ENCODE results near the gene DSCAML1. TPM values are rescaled to one million over a fixed set of nuclear protein-coding genes. Genes with fewer than 3 reads are reported as not detected.

Gene DSCAML1
- total RNA-seq, 4 donors from 2014 or later: 2.9 to 5.8 (median 3.3) TPM

DNA sequence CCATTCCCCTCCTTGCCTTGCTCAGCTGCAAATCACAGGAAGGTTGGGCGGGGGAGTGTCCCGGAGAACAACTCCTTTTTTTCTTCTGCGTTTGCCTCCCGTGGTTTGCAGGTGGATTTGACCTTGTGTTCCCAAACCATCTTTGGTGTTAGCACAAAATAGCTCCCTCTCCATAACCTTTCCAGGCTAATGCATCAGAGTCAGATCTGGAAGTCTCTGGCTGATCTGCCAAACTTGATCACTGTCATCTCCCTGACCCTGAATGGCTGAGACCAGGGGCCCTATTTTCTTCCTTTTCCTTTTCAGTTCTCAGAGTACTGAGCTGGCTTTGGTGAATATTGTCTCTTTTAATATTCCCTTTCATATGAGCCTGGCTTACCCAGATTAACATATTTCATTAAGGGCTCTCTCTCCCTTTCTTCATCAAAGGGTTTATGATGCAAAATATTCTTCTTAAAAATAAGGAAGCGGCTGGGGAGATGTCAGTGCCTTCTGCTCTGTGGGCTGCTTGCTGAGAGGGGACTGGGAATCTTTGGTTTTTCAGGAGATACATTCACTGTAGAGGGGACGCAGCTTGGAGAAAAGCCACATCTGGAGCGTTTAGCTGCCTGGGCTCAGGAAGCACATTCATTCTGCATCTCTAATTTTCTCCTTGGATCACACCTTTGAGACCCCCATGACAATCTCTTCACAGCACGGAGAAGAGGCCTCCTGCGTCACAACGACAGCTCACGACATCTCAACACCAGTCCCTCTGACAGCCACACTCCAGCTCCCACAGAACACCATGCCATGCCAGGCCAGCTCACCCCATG lies 321.1 kb downstream of the DSCAML1 start:
- intact Hi-C loops (cut with DNase I; ENCODE audit: low total_unique reads) (no loop called here), in situ Hi-C loops (cut with MboI; ENCODE audit: low pct_ligation_motif_present in 1 of 4, low pct_unique_long_range_greater_than_20kb in 1 of 4, low sequenced_read_pairs in 3 of 4) (no loop called here)
- Histone ChIP-seq H3K27me3 (no peaks in the 10 kb centered on the region), H3K4me3 (no peak overlapping the region), H3K27ac (no peak overlapping the region), H3K4me1 (peaks cover 0 to 4% (median 0%) of the 10 kb centered on the region in 4 donors), H3K36me3 (no peaks in the 10 kb centered on the region), H3K9me3 (no peaks in the 10 kb centered on the region)
- DNase-seq: no peak
- 47 to 78% methylated on average over 5 to 11 of the region's 11 CpGs for WGBS, 2 donors (ENCODE audit: low coverage in 1 of 2)
- TF ChIP-seq, protein P1, sequence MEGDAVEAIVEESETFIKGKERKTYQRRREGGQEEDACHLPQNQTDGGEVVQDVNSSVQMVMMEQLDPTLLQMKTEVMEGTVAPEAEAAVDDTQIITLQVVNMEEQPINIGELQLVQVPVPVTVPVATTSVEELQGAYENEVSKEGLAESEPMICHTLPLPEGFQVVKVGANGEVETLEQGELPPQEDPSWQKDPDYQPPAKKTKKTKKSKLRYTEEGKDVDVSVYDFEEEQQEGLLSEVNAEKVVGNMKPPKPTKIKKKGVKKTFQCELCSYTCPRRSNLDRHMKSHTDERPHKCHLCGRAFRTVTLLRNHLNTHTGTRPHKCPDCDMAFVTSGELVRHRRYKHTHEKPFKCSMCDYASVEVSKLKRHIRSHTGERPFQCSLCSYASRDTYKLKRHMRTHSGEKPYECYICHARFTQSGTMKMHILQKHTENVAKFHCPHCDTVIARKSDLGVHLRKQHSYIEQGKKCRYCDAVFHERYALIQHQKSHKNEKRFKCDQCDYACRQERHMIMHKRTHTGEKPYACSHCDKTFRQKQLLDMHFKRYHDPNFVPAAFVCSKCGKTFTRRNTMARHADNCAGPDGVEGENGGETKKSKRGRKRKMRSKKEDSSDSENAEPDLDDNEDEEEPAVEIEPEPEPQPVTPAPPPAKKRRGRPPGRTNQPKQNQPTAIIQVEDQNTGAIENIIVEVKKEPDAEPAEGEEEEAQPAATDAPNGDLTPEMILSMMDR (IDR thresholded peaks at IDR 0.05): no peak
- TF ChIP-seq EP300 (IDR thresholded peaks at IDR 0.05; ENCODE audit: low read depth) (no peak), POLR2AphosphoS5 (IDR thresholded peaks at IDR 0.05) (no peak), POLR2A (IDR thresholded peaks at IDR 0.05) (no peak)

DNA sequence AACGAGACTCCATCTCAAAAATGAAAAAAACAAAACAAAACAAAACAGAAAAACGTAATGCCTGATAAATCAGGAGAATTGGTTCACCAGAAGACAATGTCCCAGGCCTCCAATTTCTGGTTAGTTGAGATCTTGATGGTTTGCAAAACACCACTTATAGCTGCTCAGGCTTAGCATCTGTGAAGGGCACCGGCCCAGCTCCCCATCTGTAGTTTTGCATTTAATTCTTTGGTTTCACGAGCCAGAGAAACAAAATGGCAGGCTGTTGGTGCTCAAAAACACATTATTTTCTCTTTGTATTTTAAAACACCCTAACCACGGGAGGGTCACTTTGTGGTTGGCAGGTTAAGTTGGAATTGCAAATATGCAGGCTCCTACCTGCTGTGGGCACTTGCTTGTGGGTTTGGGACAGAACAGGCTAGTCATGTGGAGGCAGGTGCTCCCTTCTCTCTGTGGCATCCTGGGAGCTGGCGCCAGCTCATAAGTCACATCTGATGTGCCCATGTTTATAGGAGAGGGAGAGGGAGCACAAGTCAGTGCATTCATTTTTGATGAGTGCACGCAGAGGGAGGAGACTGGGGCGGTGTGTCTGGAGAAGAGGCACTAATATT lies 323.4 kb downstream of the DSCAML1 start:
- Histone ChIP-seq H3K4me1 (peaks cover 0 to 4% (median 0%) of the 10 kb centered on the region in 4 donors), H3K27me3 (no peaks in the 10 kb centered on the region), H3K9me3 (no peaks in the 10 kb centered on the region), H3K36me3 (no peaks in the 10 kb centered on the region), H3K4me3 (no peak overlapping the region), H3K27ac (no peak overlapping the region)
- 65 to 89% methylated on average over 3 to 8 of the region's 8 CpGs for WGBS, 2 donors (ENCODE audit: low coverage in 1 of 2)
- no peak for DNase-seq
- in situ Hi-C loops (cut with MboI; ENCODE audit: low pct_ligation_motif_present in 1 of 4, low pct_unique_long_range_greater_than_20kb in 1 of 4, low sequenced_read_pairs in 3 of 4): no loop called here
- TF ChIP-seq, protein P1 (IDR thresholded peaks at IDR 0.05): no peak
- no peak for TF ChIP-seq POLR2AphosphoS5 (IDR thresholded peaks at IDR 0.05)
- no peak for TF ChIP-seq POLR2A (IDR thresholded peaks at IDR 0.05)
- no peak for TF ChIP-seq EP300 (IDR thresholded peaks at IDR 0.05; ENCODE audit: low read depth)
- intact Hi-C loops (cut with DNase I; ENCODE audit: low total_unique reads): no loop called here

DNA sequence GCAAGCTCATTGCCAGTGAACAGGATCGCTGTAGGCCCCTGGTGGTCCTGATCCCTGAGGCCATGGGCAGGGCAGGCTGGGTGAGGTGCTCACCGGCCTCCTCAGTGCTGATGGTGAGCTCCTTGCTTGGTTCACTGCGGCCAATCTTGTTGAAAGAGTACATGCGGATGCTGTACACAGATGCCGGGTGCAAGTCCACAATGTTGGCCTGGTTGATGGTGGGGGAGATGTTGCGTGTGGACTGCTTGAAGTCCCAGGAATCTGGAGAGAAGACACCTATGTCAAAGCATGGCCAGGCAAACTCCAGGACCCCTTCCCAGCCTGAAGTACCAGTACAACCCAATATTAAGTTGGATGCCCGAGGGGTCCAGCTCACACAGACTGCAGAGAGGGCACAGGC lies 325.2 kb downstream of the DSCAML1 start:
- no peak for TF ChIP-seq POLR2AphosphoS5 (IDR thresholded peaks at IDR 0.05)
- TF ChIP-seq POLR2A (IDR thresholded peaks at IDR 0.05): no peak
- TF ChIP-seq, protein P1 (IDR thresholded peaks at IDR 0.05): no peak
- TF ChIP-seq EP300 (IDR thresholded peaks at IDR 0.05; ENCODE audit: low read depth): no peak
- H3K4me3 ChIP-seq: no peak overlapping the region
- H3K27ac ChIP-seq: no peak overlapping the region
- 88 to 95% methylated on average over 3 to 7 of the region's 7 CpGs for WGBS, 2 donors (ENCODE audit: low coverage in 1 of 2)
- H3K4me1 ChIP-seq: no peaks in the 10 kb centered on the region
- no peaks in the 10 kb centered on the region for H3K36me3 ChIP-seq
- intact Hi-C loops (cut with DNase I; ENCODE audit: low total_unique reads): no loop called here
- DNase-seq: no peak
- H3K27me3 ChIP-seq: no peaks in the 10 kb centered on the region
- H3K9me3 ChIP-seq: no peaks in the 10 kb centered on the region
- in situ Hi-C loops (cut with MboI; ENCODE audit: low pct_ligation_motif_present in 1 of 4, low pct_unique_long_range_greater_than_20kb in 1 of 4, low sequenced_read_pairs in 3 of 4): no loop called here

DNA sequence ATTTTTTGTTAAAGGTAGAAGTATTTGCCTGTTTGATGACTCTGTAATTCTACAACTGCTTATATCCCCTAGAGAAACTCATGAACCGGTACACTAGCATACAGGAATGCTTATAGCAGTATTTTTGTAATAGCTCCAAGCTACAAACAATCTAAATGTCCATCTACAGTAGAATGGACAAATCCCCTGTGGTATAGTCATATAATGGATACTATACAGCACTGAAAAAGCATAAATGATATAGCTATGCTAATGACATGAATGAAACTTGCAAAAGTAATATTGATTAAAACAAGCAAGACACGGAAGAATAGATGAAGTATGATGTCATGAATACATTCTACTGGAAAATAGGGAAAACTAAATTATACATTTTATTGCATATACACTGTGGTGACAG lies 326.4 kb downstream of the DSCAML1 start:
- 78 to 94% methylated on average over 1 to 2 of the region's 2 CpGs for WGBS, 2 donors (ENCODE audit: low coverage in 1 of 2)
- Histone ChIP-seq H3K27me3 (no peaks in the 10 kb centered on the region), H3K27ac (no peak overlapping the region), H3K36me3 (no peaks in the 10 kb centered on the region), H3K4me1 (no peaks in the 10 kb centered on the region), H3K9me3 (no peaks in the 10 kb centered on the region), H3K4me3 (no peak overlapping the region)
- TF ChIP-seq, protein P1 (IDR thresholded peaks at IDR 0.05): no peak
- no peak for TF ChIP-seq EP300 (IDR thresholded peaks at IDR 0.05; ENCODE audit: low read depth)
- no peak for TF ChIP-seq POLR2AphosphoS5 (IDR thresholded peaks at IDR 0.05)
- no peak for TF ChIP-seq POLR2A (IDR thresholded peaks at IDR 0.05)
- in situ Hi-C loops (cut with MboI; ENCODE audit: low pct_ligation_motif_present in 1 of 4, low pct_unique_long_range_greater_than_20kb in 1 of 4, low sequenced_read_pairs in 3 of 4): no loop called here
- DNase-seq: no peak
- intact Hi-C loops (cut with DNase I; ENCODE audit: low total_unique reads): no loop called here
